NCI-H1930 (cell line): ENCODE data around the gene IL1R2.

ENCODE experiments used
- DNase-seq, 2 experiments: peaks; one replicate each; lab custom pipeline; 2025; lab: John Stamatoyannopoulos, UW

Gene IL1R2

GRCh38 chr2:101974663-101975062, 17.1 kb upstream of the IL1R2 start:
- no peak for DNase-seq

DNA sequence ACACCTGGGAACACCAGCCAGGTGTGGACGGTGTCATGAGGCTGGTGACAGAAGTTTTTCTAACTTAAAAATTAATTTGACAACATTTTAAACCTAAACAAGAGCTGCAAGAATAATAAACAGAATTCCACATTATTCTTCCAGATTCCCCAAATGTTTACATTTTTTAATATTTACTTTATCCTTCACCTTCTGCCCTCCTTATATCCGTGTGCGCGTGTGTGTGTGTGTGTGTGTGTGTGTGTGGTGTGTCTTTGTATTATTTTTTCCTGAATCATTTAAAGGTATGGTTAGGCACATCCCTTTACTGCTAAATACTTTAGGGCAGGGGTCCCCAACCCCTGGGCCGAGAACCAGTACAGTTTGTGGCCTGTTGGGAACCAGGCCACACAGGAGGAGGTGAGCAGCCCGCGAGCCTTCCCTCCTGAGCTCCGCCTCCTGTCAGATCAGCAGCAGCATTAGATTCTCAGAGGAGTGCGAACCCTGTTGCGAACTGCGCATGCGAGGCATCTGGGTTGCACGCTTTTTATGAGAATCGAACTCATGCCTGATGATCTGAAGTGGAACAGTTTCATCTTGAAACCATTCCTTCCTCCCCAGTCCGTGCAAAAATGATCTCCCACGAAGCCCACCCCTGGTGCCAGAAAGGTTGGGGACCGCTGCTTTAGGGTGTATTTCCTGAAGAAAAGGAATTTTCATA, 16.4 kb upstream of the IL1R2 start:
- DNase-seq = no peak

DNA sequence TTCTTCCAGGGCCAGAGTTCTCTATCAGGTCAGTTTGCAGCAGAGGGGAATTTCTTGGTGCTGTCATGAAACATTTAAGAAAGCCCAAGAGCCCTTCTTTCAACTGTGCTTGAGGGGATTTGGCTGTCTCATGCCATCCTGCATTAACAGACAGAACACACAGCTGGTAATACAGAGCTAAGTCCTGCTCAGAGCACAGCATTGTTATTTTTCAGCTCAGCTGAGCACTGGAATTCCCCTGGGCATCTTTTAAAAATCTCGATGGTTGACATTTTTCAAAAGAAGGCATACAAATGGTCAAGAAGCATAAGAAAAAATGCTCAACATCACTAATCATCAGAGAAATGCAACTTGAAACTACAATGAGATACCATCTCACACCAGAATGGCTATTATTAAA, 14.9 kb upstream of the IL1R2 start:
- DNase-seq = no peak

DNA sequence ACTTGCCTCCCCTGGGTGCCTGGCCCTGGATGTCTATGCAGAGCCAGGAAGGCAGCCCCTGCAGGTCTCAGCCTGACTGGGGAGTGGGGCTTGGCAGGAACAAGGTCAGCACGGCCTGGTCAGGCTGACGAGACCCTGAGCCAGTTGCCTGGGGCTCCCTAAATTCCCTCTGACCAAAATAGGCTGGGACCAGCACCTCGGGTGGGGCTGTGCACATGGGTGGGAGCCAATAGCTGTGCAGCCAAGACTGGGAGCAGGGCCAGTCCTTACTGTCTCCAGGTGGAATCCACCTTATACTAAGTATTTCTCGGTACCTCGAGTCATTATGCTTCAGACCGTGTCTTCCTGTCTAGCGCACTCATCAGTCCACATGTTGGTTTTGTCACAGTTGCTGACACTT, 11.4 kb upstream of the IL1R2 start:
- DNase-seq = no peak

DNA sequence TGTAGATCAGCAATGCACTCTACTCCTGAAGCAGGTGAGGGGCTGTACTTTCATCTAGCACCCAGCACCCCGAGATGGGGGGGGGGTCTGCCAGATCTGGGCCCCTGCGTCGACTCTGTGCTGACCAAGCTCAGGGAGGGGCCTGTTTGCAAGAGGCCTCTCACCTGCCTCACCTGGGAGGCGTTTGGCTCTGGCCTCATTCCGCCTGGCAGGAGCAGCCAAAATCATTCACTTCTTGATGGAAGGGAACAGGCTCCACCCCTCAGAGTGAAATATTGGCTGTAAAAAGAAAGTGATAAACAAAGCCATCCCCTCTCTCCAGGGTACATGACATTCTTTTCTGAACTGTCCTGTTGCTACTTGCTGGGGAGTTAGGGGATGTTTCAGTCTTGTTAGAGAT, 10.7 kb upstream of the IL1R2 start:
- no peak for DNase-seq

DNA sequence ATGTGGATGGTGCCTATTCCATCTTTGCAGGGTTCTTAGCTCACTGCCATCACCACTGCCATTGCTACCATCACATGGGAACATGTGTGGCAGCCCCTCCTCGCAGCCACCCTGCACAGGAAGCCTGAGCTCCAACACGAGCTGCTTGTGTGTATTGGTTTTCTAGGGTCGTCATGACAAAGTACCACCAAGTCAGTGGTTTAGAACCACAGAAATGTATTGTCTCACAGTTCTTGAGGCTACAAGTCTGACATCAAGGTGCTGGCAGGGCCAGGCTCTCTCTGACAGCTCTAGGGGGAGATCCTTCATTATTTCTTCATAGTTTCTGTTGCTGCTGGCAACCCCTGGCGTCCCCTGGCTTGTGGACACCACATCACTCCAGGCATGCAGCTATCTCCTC, 10.3 kb upstream of the IL1R2 start:
- no peak for DNase-seq

DNA sequence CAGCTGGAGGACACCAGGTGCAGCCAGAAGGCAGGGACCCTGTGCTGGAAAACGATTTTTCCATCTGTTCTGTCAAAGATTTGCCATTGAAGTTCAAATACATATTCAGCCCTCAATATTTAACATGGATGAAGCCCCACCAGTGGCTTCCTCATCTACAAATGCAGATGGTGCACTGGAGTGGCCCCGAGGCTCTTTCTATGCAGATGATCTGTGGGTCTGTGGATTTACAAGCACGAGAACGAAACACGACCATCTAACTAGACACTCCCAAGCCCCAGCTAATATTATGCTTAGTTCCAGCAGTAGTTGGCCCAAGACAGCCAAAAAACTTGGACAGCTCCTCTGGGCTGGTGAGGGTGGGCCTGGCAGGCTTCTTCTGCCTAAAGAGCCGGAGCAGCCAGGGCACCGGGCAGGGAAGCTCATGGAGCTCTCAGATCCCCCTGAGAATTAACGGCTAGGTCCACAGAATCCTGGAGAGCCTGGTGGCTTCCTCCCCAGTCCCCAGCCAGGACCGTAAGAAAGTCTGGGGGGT, 9.2 kb upstream of the IL1R2 start:
- DNase-seq = no peak

DNA sequence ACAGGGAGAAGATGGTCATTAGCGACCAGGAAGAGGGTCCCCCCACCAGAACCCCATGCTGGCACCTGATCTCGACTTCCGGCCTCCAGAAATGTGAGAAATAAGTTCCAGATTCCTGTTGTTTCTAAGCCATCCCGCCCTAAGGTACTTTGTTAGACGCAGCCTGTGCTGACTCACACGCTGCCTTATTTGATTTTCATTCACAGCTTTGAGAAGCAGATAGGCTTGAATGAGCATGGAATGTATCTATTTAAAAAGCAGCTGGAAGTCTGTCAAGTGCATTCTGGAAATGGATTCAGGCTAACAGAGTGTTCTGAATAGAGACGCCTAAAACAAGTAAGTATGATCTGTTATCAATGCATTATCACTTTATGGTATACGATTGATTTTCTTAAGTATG, 8.3 kb upstream of the IL1R2 start:
- DNase-seq = no peak

DNA sequence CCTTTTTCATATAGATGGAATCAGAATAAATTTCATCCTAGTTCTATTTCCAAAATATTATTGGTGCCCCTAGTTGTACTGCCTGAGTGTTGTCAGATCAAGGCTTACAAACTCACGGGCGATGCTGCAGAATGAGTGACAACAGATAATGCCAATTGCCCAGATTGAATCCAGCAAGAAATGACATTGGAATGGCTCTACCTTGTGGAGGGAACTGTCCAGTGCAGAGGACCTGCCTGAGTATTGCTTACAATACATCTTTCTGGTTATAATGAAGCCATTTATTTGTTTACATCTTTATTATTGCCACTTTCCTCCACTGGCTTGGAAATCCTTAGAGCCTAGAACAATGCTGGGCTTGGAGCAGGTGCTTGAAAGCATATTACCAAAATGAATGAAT, 7.8 kb upstream of the IL1R2 start:
- DNase-seq = no peak

DNA sequence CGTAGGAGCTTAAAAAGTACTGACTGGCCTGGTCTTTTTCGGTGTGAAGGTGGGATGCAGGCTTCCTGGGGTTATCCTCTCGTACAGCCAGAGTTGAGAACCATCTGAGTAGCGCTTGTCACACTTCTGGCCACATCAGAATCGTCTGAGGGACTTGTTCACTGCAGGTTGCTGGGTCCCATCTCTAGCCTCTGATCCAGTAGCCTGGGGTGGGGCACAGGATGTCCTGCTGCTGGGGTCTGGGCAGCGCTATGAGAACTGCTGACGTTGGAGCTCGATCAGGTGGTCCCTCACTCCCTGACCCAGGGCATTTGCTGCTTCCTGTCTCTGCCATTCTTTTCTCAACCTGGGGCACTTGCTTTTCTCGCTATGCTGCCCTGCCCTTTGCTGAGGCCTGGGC, 7.1 kb upstream of the IL1R2 start:
- no peak for DNase-seq

DNA sequence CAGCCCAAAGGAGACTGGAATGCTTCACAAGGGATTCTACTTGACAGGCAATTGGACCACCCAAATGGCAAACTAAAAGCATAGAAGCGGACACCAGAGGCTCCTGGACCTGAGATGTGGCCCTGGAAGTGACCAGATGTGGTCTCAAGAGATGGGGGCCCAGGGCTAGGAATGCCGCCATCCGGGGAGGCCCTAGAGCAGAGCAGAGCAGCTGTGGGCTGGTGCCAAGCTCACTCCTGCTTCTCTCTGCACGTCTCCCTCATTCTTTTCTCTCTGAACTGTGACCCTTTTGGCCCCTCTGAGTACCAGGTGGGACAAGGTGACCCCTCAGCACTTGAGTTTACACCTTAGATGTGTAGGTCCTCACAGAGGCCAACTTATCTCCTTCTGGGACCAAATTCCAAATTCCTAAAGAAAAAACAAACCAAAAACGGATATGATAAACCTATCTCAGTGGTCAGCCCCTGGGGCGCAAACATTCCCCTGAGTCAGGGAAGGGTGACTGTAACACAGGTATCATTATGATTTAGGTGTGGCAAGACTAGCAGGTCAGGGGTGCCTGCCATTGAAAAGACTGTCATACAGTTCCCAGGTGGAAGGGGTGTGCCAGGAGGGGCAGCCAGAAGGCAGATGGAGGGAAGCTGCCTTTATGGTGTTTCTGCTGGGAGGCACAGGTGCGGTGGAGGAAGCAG, 6.5 kb upstream of the IL1R2 start:
- DNase-seq = no peak

- no peak for DNase-seq
Observed at GRCh38 chr2:101985793-101986164, 6.0 kb upstream of the IL1R2 start.

- no peak for DNase-seq
Observed at GRCh38 chr2:101986376-101986775, 5.4 kb upstream of the IL1R2 start.

- no peak for DNase-seq
Observed at GRCh38 chr2:101986804-101987740, 4.7 kb upstream of the IL1R2 start.

DNA sequence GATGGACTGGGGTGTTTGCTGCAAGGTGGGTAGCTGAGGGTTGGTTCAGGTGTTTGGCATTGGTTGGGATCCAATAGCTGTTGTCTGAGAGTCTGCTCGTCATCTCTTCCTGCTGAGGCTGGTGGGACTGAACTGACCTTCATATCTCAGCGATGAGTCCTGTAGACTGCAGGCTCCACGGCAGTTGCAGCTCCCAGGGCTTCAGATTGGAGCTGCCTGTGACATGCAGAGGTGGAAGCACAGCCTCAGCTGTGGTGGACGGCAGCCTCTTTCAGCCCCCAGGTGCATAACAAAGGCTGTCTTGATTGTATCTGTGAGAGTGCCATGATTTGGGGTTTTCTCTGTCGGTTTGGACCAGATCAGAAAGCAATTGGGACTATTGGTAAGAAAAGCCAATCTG, 3.9 kb upstream of the IL1R2 start:
- DNase-seq = no peak

DNA sequence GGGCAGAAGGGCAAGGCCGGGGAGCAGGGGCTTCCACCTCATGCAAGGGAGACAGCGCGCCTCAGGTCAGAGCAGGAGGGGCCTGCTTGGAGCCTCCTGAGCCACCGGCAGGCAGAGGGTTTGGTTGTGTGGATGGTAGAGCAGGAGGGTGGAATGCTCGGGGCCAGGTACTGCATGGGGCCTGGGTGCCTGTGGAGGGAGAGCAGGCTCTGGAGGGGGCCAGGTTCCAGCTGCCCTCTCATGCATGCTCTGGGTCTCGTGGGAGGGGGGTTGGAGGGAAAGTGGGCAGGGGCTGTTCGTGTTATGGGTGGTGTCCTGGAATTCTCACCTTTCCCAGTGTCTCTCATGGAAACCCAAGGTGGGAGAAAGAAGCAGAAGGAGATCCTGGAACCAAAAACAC, 3.2 kb upstream of the IL1R2 start:
- DNase-seq = no peak

DNA sequence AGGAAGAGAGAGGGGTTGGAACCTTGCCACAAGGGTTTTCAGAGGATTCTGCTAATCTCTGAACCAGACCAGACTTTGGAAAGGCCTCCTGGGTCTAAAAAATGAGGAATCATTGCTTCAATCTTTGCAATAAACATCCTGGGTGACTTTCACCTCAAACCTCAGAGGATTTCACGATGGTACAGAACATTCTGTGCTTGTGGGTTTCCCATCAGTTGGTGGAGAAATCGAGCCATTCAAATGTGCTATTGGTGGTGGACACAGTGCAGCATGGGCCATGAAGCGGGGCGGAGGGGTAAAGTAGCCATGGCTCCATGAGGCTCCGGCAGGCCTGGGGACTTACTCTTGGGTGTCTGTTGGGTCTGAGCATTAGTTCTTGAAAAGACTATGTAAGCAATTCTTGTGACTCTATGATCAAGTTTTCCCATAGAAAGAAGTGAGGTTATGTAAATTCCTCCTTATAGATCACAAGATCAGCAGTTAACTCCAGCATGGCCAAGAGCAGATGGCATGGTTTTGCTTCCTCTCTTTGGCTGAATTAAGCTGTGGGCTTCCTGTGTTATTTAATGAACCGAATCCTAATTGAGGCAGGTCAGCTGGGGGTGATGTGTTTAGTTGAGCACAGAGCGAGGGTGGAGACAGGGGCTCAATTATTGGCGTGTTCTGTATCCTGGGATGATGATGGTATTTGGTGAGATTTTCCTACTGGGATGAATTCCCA, 1.9 kb upstream of the IL1R2 start:
- no peak for DNase-seq

- DNase-seq = no peak
Observed at GRCh38 chr2:101993772-101994171, 2.0 kb downstream of the IL1R2 start.

DNA sequence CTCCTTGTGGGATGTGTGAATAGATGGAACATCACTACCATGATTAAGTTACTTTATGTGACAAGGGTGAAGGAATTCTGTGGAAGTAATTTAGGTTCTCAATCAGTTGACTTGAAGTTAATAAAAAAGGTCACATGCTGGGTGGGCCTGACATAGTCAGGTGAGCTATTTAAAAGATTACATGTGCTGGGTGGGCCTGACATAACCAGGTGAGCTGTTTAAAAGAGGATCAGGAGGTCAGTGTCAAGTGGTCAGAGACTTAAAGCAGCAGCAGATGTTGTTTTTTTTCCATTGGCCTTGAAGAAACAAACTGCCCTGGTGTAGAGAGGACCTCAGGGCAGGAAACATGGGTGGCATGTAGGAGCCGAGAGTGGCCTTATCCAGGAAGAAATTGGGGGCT, 3.3 kb downstream of the IL1R2 start:
- no peak for DNase-seq

DNA sequence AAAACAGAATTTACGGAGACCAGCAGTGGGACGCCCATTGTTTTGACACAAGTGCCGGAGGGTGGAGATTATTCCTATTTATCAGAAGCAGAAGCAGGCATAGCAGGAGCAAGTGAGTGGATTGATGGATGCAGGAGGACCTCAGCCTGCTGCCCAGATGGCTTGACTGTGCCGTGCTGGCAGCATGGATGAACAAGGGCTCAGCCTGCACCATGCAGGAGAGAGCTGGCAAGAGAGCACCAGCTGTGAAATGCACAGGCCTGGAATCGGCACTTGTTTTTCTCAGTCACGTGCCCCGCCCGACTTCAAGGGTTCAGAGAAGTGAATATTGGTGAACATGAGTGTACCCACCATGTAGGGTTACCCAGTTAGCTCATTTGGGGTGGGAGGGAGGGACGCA, 4.0 kb downstream of the IL1R2 start:
- no peak for DNase-seq

GRCh38 chr2:101998556-101998895, 6.8 kb downstream of the IL1R2 start:
- DNase-seq = no peak
